HepG2 (cell line): ENCODE measurements around the gene ASTN2. TPM values are rescaled to one million over a fixed set of nuclear protein-coding genes. Genes with fewer than 3 reads are reported as not detected.

Source experiments
- ATAC-seq: fragments of 200-7000 bp; cut with Tn5 transposase; 3 replicates; pipeline ENCODE4 v1.9.1; 2020; ENCODE audit warnings: mild to moderate bottlenecking, moderate library complexity
- BruUV-seq: library from RNA; stranded (reverse); fragments of 400-500 nt; replicated peaks from 2 replicates; lab custom pipeline; 2021; lab: Mats Ljungman, UMichigan
- CTCF ChIA-PET: fragments of 300-600 bp; formaldehyde crosslinking; extraction: SDS; loops from one replicate; lab custom pipeline; 2021; ENCODE audit warnings: low total read pairs, inconsistent platforms, low intra/inter-chr PET ratio; lab: Yijun Ruan, JAX
- POLR2A ChIA-PET: fragments of 350-600 bp; sonication (Branson Sonifier 250); formaldehyde crosslinking; loops from one replicate; lab custom pipeline; 2020; ENCODE audit warnings: antibody characterized with exemption, inconsistent platforms; lab: Yijun Ruan, JAX
- DNase-seq: peaks from one replicate; pipeline ENCODE4 v3.0.0-alpha.2; 2015; ENCODE audit warnings: low spot score
- FAIRE-seq: peaks from 3 replicates; lab custom pipeline; 2011; peaks lifted over from hg19 to GRCh38; lab: Jason Lieb, UNC
- H2AFZ ChIP-seq: one replicate; pipeline ENCODE4 v1.6.1; 2011; ENCODE audit warnings: low read length, inconsistent platforms
- H3K27ac ChIP-seq: fragments of 300-600 bp; 3 replicates; pipeline ENCODE4 v1.8.0; 2011; ENCODE audit warnings: mixed run types, mild to moderate bottlenecking, mixed read lengths, low read length, inconsistent platforms; ENCODE audit not compliant: insufficient read depth; ENCODE audit errors: extremely low read length
- H3K27me3 ChIP-seq, 2 experiments: fragments of 200-600 bp in 1 of 2; 2 replicates in 1 of 2; 3 replicates in 1 of 2; pipeline versions ENCODE4 v1.6.0 to v1.8.0; 2011; ENCODE audit warnings: low read length in 2 of 2, mild to moderate bottlenecking in 2 of 2, moderate library complexity in 2 of 2, inconsistent platforms in 1 of 2; ENCODE audit not compliant: insufficient read depth in 2 of 2, control insufficient read depth in 1 of 2
- H3K36me3 ChIP-seq, 2 experiments: fragments of 200-600 bp in 1 of 2; replicated peaks in 1 of 2; 2 replicates in 1 of 2; 3 replicates in 1 of 2; pipeline versions ENCODE4 v1.5.1 to v1.8.0; 2011; ENCODE audit warnings: low read length in 2 of 2, inconsistent platforms in 1 of 2; ENCODE audit not compliant: insufficient read depth in 2 of 2, control insufficient read depth in 1 of 2
- H3K4me1 ChIP-seq: 2 replicates; pipeline ENCODE4 v1.5.1; 2012; ENCODE audit warnings: low read length, inconsistent platforms; ENCODE audit not compliant: insufficient read depth
- H3K4me2 ChIP-seq: 2 replicates; pipeline ENCODE4 v1.6.0; 2011; ENCODE audit warnings: low read depth, low read length, inconsistent platforms
- H3K4me3 ChIP-seq, 3 experiments: fragments of 200-600 bp in 1 of 3; sonication (generic), shearing (Covaris generic) in 1 of 3; replicated peaks in 1 of 3; 2 replicates each; pipeline ENCODE4 v1.5.1; 2011 to 2016; ENCODE audit warnings: low read length in 3 of 3, inconsistent platforms in 2 of 3, low read depth in 2 of 3, mild to moderate bottlenecking in 2 of 3, control low read depth in 1 of 3, mixed read lengths in 1 of 3; ENCODE audit not compliant: insufficient read depth in 1 of 3
- H3K79me2 ChIP-seq: one replicate; pipeline ENCODE4 v1.6.1; 2011; ENCODE audit warnings: low read length, inconsistent platforms; ENCODE audit not compliant: insufficient read depth
- H3K9ac ChIP-seq: 2 replicates; pipeline ENCODE4 v1.6.0; 2011; ENCODE audit warnings: mild to moderate bottlenecking, low read depth, low read length, inconsistent platforms; ENCODE audit not compliant: insufficient read depth
- H3K9me3 ChIP-seq: 2 replicates; pipeline ENCODE4 v1.5.1; 2012; ENCODE audit warnings: mild to moderate bottlenecking, low read length
- H4K20me1 ChIP-seq: 2 replicates; pipeline ENCODE4 v1.6.0; 2011; ENCODE audit warnings: inconsistent platforms, mild to moderate bottlenecking, low read length, moderate library complexity; ENCODE audit not compliant: insufficient read depth
- EHMT2 ChIP-seq: fragments of 200-600 bp; sonication (generic); IDR thresholded peaks from 2 replicates; pipeline ENCODE4 v1.7.0; 2017; ENCODE audit warnings: antibody characterized with exemption, low read depth, low read length, borderline replicate concordance
- MIER2 ChIP-seq: IDR thresholded peaks from 2 replicates; pipeline ENCODE4 v1.6.1; 2016; ENCODE audit warnings: missing biosample characterization, missing genetic modification reagents
- NBN ChIP-seq: fragments of 450-650 bp; conservative IDR thresholded peaks from 2 replicates; pipeline ENCODE4 v1.6.1; 2017
- ONECUT2 ChIP-seq: sonication (generic); formaldehyde crosslinking; IDR thresholded peaks from 2 replicates; pipeline ENCODE4 v1.4.0; 2020; ENCODE audit warnings: missing genetic modification reagents
- PLRG1 ChIP-seq: fragments of 450-650 bp; conservative IDR thresholded peaks from 2 replicates; pipeline ENCODE4 v1.6.1; 2016
- REST ChIP-seq, 2 experiments: IDR thresholded peaks; 2 replicates each; pipeline ENCODE4 v1.6.1; 2011 to 2012; ENCODE audit warnings: low read length in 2 of 2, borderline replicate concordance in 1 of 2, low read depth in 1 of 2, mild to moderate bottlenecking in 1 of 2, moderate library complexity in 1 of 2
- TBL1XR1 ChIP-seq: fragments of 150-350 bp; IDR thresholded peaks from 2 replicates; pipeline ENCODE4 v1.6.1; 2014; ENCODE audit warnings: borderline replicate concordance, low read length; ENCODE audit not compliant: partially characterized antibody
- ZHX2 ChIP-seq, 2 experiments: sonication (generic) in 1 of 2; formaldehyde crosslinking in 1 of 2; IDR thresholded peaks; 2 replicates each; pipeline versions ENCODE4 v1.6.1 to v1.9.0; 2014 to 2022; ENCODE audit warnings: antibody characterized with exemption in 1 of 2, borderline replicate concordance in 1 of 2, inconsistent platforms in 1 of 2, low read depth in 1 of 2, missing genetic modification reagents in 1 of 2
- ZNF772 ChIP-seq: sonication (generic); formaldehyde crosslinking; IDR thresholded peaks from 2 replicates; pipeline ENCODE4 v1.5.0; 2020; ENCODE audit warnings: mild to moderate bottlenecking, missing genetic modification reagents
- ZNF773 ChIP-seq: sonication (generic); formaldehyde crosslinking; IDR thresholded peaks from 2 replicates; pipeline ENCODE4 v1.4.0; 2020; ENCODE audit warnings: missing genetic modification reagents, borderline replicate concordance
- WGBS: methylation state at CpG from one replicate; pipeline ENCODE4 v1.1.6; 2017; ENCODE audit warnings: low lambda C conversion rate; 5-methylcytosine and 5-hydroxymethylcytosine counted together
- in situ Hi-C: cut with HindIII; loops from 2 replicates; pipeline ENCODE4 v1.10.0; 2017; ENCODE audit warnings: low pct_unique_long_range_greater_than_20kb; ENCODE audit not compliant: extremely low pct_ligation_motif_present
- intact Hi-C: fragments of 100-400 bp; cut with micrococcal nuclease; formaldehyde crosslinking; loops from one replicate; pipeline ENCODE4 v1.10.0; 2022; ENCODE audit not compliant: unreplicated experiment
- polyA plus RNA-seq, 8 experiments: library from polyadenylated mRNA; depleted of rRNA in 3 of 8; stranded (reverse) in 7 of 8; unstranded in 1 of 8; fragments of >200 nt; fragmentation: Illumina TruSeq in 4 of 8; extraction: Trizol in 4 of 8; gene quantifications; 2 replicates each; pipeline versions ENCODE4 v1.2.1 to v1.2.3, GENCODE V29; 2011 to 2016; ENCODE audit warnings: low read depth in 4 of 8, missing spikeins in 1 of 8, mixed read lengths in 1 of 8; ENCODE audit not compliant: insufficient read depth in 1 of 8
- total RNA-seq, 5 experiments: library from RNA; depleted of rRNA; stranded (reverse); fragments of >200 nt; fragmentation: Illumina TruSeq; extraction: Trizol; gene quantifications; 2 replicates each; pipeline ENCODE4 v1.2.3, GENCODE V29; 2016; ENCODE audit warnings: low read depth in 1 of 5

The ASTN2 gene
- total and polyA plus RNA-seq, 2 of the 13 experiments (the other 11 are each of a cell fraction or from before 2014, with no cell fraction given), result 5.2 to 13.5 TPM

DNA sequence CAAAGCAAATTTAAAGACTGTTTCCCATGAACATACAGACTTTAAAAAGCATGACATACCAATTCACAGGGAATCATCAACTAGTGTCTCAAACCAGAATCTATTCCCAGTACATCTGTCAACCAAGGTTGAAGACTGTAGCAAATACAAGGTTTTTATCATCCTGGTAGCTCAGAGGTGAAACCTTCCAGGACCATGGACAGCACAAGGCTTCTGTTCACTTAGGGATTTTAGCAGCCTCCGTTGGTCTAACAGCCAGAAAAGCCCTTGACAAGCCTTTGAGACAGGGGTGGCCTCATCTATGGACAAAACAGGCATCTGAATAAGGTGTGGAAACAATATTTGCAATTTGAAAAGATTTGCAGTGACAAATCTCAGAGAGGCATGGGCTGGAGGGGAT lies 608.8 kb downstream of the ASTN2 start:
- TF ChIP-seq TBL1XR1 (no peak), ZNF772 (CRISPR knock-in tag) (no peak), REST (IDR thresholded peaks at IDR 0.05; ENCODE audit: borderline replicate concordance in 1 of 2, low read depth in 1 of 2, low read length in 2 of 2) (peak; percentile 55 to 94), ONECUT2 (CRISPR knock-in tag) (no peak), EHMT2 (peak; percentile 91; the same call in 1 of the 2 replicates), PLRG1 (no peak), NBN (no peak), ZNF773 (CRISPR knock-in tag) (no peak), ZHX2 (IDR thresholded peaks at IDR 0.05; ENCODE audit: low read depth) (no peak), ZHX2 (CRISPR knock-in tag; IDR thresholded peaks at IDR 0.05; ENCODE audit: borderline replicate concordance) (no peak), MIER2 (peak; percentile 96)
- ATAC-seq (no peak), DNase-seq (no peak), FAIRE-seq (no peak)
- no peaks in the 10 kb centered on the region for H3K79me2 ChIP-seq
- no peak overlapping the region for H3K27ac ChIP-seq
- intact Hi-C loops, result no loop called here
- H3K4me1 ChIP-seq, result no peaks in the 10 kb centered on the region
- H3K4me3 ChIP-seq, result no peak overlapping the region
- no peaks in the 10 kb centered on the region for H3K27me3 ChIP-seq
- ChIA-PET CTCF (no interaction called here), POLR2A (no interaction called here)
- H3K36me3 ChIP-seq, result no peaks in the 10 kb centered on the region
- 0% methylated on average over 1 of the region's 1 CpG for WGBS
- no peak overlapping the region for H3K4me2 ChIP-seq
- H3K9ac ChIP-seq, result no peak overlapping the region
- no peak overlapping the region for H2AFZ ChIP-seq
- no TSS peak for BruUV-seq
- in situ Hi-C loops, result no loop called here
- H4K20me1 ChIP-seq, result no peaks in the 10 kb centered on the region
- no peaks in the 10 kb centered on the region for H3K9me3 ChIP-seq
